GM21576 (cell line): Measurements from ENCODE around the gene GPR27.
A peak's percentile ranks its signal among the peaks of the same experiment; 100 is the strongest.

Experiments used
- ATAC-seq: cut with Tn5 transposase; IDR thresholded peaks from one replicate; pipeline ENCODE4 v1.9.1; 2021; ENCODE audit warnings: mild to moderate bottlenecking, moderate library complexity; ENCODE audit not compliant: unreplicated experiment

The GPR27 gene

GRCh38 chr3:71753701-71754609 lies at the start of gene GPR27:
TSS of gene GPR27 (plus strand) at chr3:71753855. CDS start at chr3:71754050, 195 bp downstream.
- no peak for ATAC-seq

GRCh38 chr3:71704915-71705314 lies 48.7 kb upstream of the GPR27 start:
- no peak for ATAC-seq

GRCh38 chr3:71705681-71706080 lies 48.0 kb upstream of the GPR27 start:
- no peak for ATAC-seq

- ATAC-seq: no peak
Observed at GRCh38 chr3:71707595-71707994, 46.1 kb upstream of the GPR27 start.

- ATAC-seq: no peak
Observed at GRCh38 chr3:71708476-71709105, 45.1 kb upstream of the GPR27 start.

GRCh38 chr3:71709908-71710511 lies 43.6 kb upstream of the GPR27 start:
- no peak for ATAC-seq

GRCh38 chr3:71710906-71711494 lies 42.7 kb upstream of the GPR27 start:
- ATAC-seq: peak; percentile 62

- no peak for ATAC-seq
Observed at GRCh38 chr3:71713041-71713440, 40.6 kb upstream of the GPR27 start.

- no peak for ATAC-seq
Observed at GRCh38 chr3:71714595-71714994, 39.1 kb upstream of the GPR27 start.

- no peak for ATAC-seq
Observed at GRCh38 chr3:71718072-71718471, 35.6 kb upstream of the GPR27 start.

- no peak for ATAC-seq
Observed at GRCh38 chr3:71721002-71721401, 32.7 kb upstream of the GPR27 start.

- ATAC-seq: no peak
Observed at GRCh38 chr3:71721651-71722157, 32.0 kb upstream of the GPR27 start.

- ATAC-seq: no peak
Observed at GRCh38 chr3:71722693-71723092, 31.0 kb upstream of the GPR27 start.

- ATAC-seq: no peak
Observed at GRCh38 chr3:71723452-71724170, 30.0 kb upstream of the GPR27 start.

- ATAC-seq: no peak
Observed at GRCh38 chr3:71724171-71724453, 29.5 kb upstream of the GPR27 start.

- no peak for ATAC-seq
Observed at GRCh38 chr3:71724584-71725270, 28.9 kb upstream of the GPR27 start.

GRCh38 chr3:71725271-71725991 lies 28.2 kb upstream of the GPR27 start, which contains the start of gene EIF4E3:
TSS of gene EIF4E3 (minus strand) at chr3:71725402. CDS start at chr3:71725367, 35 bp downstream.
- no peak for ATAC-seq

GRCh38 chr3:71726146-71726545 lies 27.5 kb upstream of the GPR27 start:
- ATAC-seq: no peak

- no peak for ATAC-seq
Observed at GRCh38 chr3:71728632-71729342, 24.9 kb upstream of the GPR27 start.
